ENCODE measurements around the gene FOXL2.

- no peak for TF ChIP-seq CTCF (IDR thresholded peaks at IDR 0.05)
- no peak for TF ChIP-seq EP300 (IDR thresholded peaks at IDR 0.05; ENCODE audit: borderline replicate concordance in 1 of 2, low read depth in 1 of 2, low read length in 1 of 2)
- no peak for TF ChIP-seq POLR2AphosphoS5 (IDR thresholded peaks at IDR 0.05; ENCODE audit: low read depth, low read length)
- TF ChIP-seq RCOR1 (IDR thresholded peaks at IDR 0.05; ENCODE audit: low read length): no peak
- no peak for TF ChIP-seq SMC3 (IDR thresholded peaks at IDR 0.05; ENCODE audit: low read depth, low read length)
Measured at GRCh38 chr3:138942271-138942670, 4.7 kb downstream of the FOXL2 start.
